NCI-H460 (cell line): Measurements from ENCODE around the gene AADACL2. TPM values are rescaled to one million over a fixed set of nuclear protein-coding genes. Genes with fewer than 3 reads are reported as not detected.

ENCODE experiments used
- DNase-seq: peaks from one replicate; pipeline ENCODE4 v3.0.0-alpha.2; 2016; ENCODE audit warnings: low read depth; ENCODE audit errors: extremely low read depth
- polyA plus RNA-seq: library from polyadenylated mRNA; depleted of rRNA; stranded (reverse); fragments of >200 nt; gene quantifications from 2 replicates; pipeline ENCODE4 v1.2.3, GENCODE V29; 2014; cell fraction: nucleus; rRNA removed
- total RNA-seq: library from RNA; depleted of rRNA; stranded (reverse); fragments of >200 nt; shearing (Covaris generic); gene quantifications from 2 replicates; pipeline ENCODE4 v1.2.3, GENCODE V29; 2014; rRNA removed

AADACL2 gene
- total RNA-seq: not detected in 2 replicates
- polyA plus RNA-seq: not detected in 2 replicates

- DNase-seq: no peak
These were observed at the start of gene AADACL2 for GRCh38 chr3:151733613-151734012. Gene AADACL2, plus strand, starts transcription at chr3:151733927. Its CDS starts 109 bp downstream, at chr3:151734036.

GRCh38 chr3:151684094-151684493, 49.6 kb upstream of the AADACL2 start:
- no peak for DNase-seq

DNA sequence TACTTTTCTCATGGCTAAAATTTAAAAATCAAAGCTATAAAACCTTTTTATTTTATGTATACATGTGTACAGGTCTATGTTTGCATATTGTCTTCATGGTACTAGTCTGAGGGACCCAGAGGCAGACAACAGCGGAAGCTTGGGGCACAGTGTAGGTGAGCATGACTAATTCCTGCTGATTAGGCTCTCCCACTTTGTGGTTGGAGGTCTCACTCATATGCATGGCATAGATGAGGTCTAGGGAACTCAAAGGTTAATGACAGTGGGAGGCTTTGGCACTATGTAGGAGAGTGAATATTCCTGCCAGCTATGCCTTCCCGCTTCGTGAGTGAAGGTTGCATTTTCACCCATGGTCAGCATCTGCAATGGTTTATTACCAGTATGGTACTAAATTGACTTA, 47.5 kb upstream of the AADACL2 start:
- no peak for DNase-seq

GRCh38 chr3:151687076-151687475, 46.7 kb upstream of the AADACL2 start:
- DNase-seq: no peak

- DNase-seq: no peak
These were observed 45.2 kb upstream of the AADACL2 start for GRCh38 chr3:151688571-151688970.

GRCh38 chr3:151690645-151691044, 43.1 kb upstream of the AADACL2 start:
- DNase-seq: no peak

DNA sequence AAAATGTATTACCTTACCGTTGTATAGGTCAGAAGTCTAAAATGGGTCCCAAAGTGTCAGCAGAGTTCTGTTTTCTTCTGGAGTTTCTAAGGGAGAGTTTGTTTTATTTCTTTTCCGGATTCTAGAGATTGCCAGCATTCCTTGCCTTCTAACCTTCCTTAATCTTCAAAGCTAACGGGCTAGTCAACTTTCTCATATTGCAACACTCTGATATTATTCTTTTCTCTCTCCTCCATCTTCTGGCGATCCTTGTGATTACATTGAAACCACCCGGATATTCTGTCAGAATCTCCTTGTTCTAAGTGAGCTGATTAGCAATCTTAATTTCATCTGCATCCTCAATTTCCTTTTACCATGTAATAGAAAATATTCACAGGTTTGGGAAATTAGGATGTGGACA, 36.2 kb upstream of the AADACL2 start:
- DNase-seq: no peak

GRCh38 chr3:151707216-151707615, 26.5 kb upstream of the AADACL2 start:
- no peak for DNase-seq

- DNase-seq: no peak
These were observed 24.9 kb upstream of the AADACL2 start for GRCh38 chr3:151708868-151709267.

DNA sequence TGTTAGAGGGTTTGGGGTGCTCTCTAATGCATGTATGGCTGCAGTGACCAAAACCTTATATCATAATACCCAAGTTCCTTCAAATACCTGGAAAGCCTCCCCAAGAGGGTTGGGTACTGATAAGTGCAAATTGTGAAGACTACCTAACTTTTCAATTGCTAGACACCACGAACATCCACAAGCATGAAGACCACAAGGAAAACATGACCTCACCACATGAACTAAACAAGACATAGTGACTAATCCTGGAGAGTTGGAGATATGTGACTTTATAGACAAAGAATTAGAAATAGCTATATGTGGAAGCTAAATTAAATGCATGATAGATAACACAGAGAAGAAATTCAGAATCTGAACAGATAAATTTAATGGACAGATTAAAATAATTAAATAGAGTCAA, 23.9 kb upstream of the AADACL2 start:
- no peak for DNase-seq

GRCh38 chr3:151721294-151721693, 12.4 kb upstream of the AADACL2 start:
- DNase-seq: no peak

DNA sequence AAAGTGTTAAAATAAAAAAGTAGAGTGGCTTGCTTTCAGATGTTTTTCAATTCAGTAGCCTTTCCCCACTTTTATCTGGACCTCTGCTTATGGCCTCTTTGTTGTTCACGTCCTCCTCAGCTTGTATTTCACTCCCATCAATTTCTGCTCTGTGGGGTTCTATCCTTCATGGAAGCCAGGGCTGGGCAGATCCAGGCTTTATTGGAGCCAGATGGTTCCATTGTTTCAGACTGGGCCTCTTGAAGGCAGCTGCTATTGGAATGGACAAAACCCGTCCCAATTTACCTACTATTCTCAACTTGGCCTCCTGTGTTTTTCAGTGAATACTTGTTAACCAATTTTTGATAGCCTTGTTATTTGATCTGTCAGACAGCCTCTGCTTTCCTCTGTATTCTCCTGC, 10.9 kb upstream of the AADACL2 start:
- DNase-seq: no peak

GRCh38 chr3:151724576-151725562, 8.9 kb upstream of the AADACL2 start:
- DNase-seq: no peak

GRCh38 chr3:151726016-151726415, 7.7 kb upstream of the AADACL2 start:
- peak; percentile 16 for DNase-seq

- DNase-seq: no peak
These were observed 866 bp upstream of the AADACL2 start for GRCh38 chr3:151732861-151733260.

DNA sequence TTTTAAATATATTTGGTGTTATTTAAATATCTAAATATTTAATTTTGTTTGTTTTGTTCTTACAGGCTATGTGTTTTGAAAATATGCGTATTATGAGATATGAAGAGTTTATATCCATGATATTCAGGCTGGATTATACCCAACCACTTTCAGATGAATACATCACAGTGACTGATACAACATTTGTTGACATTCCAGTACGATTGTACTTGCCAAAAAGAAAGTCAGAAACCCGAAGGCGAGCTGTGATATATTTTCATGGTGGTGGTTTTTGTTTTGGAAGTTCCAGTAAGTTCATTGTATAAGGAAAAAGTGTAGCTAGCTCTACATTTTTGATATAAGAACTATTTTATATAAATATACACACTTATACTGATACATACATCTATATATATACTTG, 6.9 kb downstream of the AADACL2 start:
- no peak for DNase-seq

- no peak for DNase-seq
These were observed 10.1 kb downstream of the AADACL2 start for GRCh38 chr3:151743855-151744254.

DNA sequence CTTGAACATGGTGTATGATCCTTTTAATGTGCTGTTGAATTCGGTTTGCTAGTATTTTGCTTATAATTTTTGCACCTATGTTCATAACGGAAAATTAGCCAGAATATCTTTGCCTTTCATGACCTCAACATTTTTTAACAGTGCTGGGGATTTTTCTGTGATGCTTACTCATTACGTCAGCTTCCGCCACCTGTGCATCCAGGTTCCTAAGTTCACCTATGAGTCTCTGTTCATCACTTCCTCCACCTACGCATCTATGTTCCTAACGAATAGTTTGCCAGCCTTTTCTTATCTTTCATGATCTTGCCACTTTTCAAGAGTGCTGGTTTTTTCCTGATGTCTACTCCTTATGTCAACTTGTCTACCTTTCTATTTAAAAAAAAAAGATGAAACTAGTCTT, 16.5 kb downstream of the AADACL2 start:
- no peak for DNase-seq

DNA sequence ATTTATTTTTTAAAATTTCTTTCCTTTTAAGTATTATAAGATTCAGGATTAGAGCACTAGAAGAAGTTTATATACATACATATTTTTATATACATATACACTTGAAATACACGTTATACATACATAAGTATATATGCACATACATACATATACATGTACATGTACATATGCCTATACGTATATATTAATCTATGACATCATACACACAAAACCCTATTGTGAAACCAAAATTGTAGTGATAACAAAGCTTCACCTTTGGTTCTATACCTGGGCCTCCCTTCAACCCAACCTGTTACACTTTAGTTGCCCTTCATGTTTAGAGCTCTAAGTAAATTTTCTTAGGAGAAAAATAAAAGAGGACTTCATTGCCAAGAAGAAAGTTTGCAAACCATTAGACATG, 17.0 kb downstream of the AADACL2 start:
- no peak for DNase-seq

DNA sequence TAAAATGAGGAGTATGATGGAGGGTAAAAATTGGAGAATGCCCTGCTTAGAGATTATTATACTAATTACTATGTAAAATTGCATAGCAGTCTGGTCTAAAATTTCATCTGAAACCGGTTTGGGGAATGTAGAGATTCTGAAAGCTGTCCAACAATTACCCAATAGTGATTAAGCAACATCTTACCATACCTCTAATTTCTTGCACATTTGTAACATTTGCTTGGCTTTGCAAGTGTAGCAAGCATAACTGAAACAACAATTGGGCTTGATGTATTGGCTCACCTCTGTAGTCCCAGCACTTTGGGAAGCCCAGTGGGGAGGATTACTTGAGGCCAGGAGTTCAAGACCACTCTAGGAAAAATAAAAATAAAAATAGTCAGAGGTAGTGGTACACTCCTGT, 17.4 kb downstream of the AADACL2 start:
- DNase-seq: no peak

- DNase-seq: no peak
These were observed 20.1 kb downstream of the AADACL2 start for GRCh38 chr3:151753846-151754245.

DNA sequence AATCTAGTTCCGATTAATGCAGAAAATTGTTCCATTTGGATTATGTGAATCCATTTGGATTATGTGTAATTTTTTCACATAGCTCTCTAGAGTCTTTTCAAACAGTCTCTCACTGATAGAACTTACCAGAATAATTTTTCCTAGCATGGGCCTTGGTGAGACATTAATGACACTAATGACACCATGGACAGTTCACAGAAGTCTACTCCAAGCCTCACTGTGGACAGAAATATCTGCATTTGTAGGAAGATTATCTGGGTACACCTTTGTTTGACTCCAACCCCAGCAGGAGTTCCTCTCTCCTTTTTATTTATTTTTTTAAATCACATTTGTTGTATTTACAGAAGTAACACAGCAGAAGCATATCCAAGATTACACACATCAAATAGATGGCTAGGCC, 27.9 kb downstream of the AADACL2 start:
- DNase-seq: no peak
